H9 (cell line): ENCODE measurements around the gene SIL1. TPM values are rescaled to one million over a fixed set of nuclear protein-coding genes. Genes with fewer than 3 reads are reported as not detected.

Experiments
- DNase-seq: peaks from one replicate; pipeline ENCODE4 v3.0.0-alpha.2; 2017
- H2AFZ ChIP-seq: one replicate; pipeline ENCODE4 v1.6.1; 2013; ENCODE audit warnings: mild to moderate bottlenecking, low read length, control low read depth, moderate library complexity
- H2AK5ac ChIP-seq: 2 replicates; pipeline ENCODE4 v1.6.1; 2013; ENCODE audit warnings: low read length, control low read depth, mixed read lengths; ENCODE audit not compliant: insufficient read length
- H2BK120ac ChIP-seq: one replicate; pipeline ENCODE4 v1.6.1; 2013; ENCODE audit warnings: low read depth, mild to moderate bottlenecking, low read length, control low read depth, inconsistent platforms; ENCODE audit not compliant: poor library complexity, severe bottlenecking
- H2BK12ac ChIP-seq: 2 replicates; pipeline ENCODE4 v1.6.1; 2013; ENCODE audit warnings: low read length, control low read depth, mixed read lengths, low read depth; ENCODE audit not compliant: insufficient read length
- H2BK15ac ChIP-seq: 2 replicates; pipeline ENCODE4 v1.6.1; 2013; ENCODE audit warnings: low read depth, low read length, control low read depth
- H2BK20ac ChIP-seq: one replicate; pipeline ENCODE4 v1.6.1; 2013; ENCODE audit warnings: low read depth, mild to moderate bottlenecking, low read length, control low read depth, inconsistent platforms; ENCODE audit not compliant: poor library complexity, severe bottlenecking
- H2BK5ac ChIP-seq: 2 replicates; pipeline ENCODE4 v1.6.1; 2013; ENCODE audit warnings: low read length, control low read depth, mixed read lengths; ENCODE audit not compliant: insufficient read length
- H3K14ac ChIP-seq: 2 replicates; pipeline ENCODE4 v1.6.1; 2013; ENCODE audit warnings: low read length, control low read depth; ENCODE audit not compliant: insufficient read depth
- H3K18ac ChIP-seq: 2 replicates; pipeline ENCODE4 v1.6.1; 2013; ENCODE audit warnings: low read depth, mild to moderate bottlenecking, mixed read lengths, low read length, control low read depth; ENCODE audit not compliant: insufficient read length
- H3K23ac ChIP-seq: 2 replicates; pipeline ENCODE4 v1.6.1; 2013; ENCODE audit warnings: low read length, control low read depth, mixed read lengths, low read depth; ENCODE audit not compliant: insufficient read length
- H3K23me2 ChIP-seq: 2 replicates; pipeline ENCODE4 v1.6.1; 2013; ENCODE audit warnings: low read depth, mild to moderate bottlenecking, mixed read lengths, low read length, control low read depth; ENCODE audit not compliant: insufficient read length, poor library complexity, severe bottlenecking
- H3K27ac ChIP-seq: 2 replicates; pipeline ENCODE4 v1.5.1; 2013; ENCODE audit warnings: low read length, control low read depth, mixed read lengths, low read depth; ENCODE audit not compliant: insufficient read length
- H3K27me3 ChIP-seq: 2 replicates; pipeline ENCODE4 v1.6.1; 2013; ENCODE audit warnings: low read length, control low read depth, inconsistent platforms; ENCODE audit not compliant: insufficient read depth
- H3K4ac ChIP-seq: 2 replicates; pipeline ENCODE4 v1.6.1; 2013; ENCODE audit warnings: low read depth, mild to moderate bottlenecking, control low read depth, inconsistent platforms, low read length, moderate library complexity
- H3K4me1 ChIP-seq: 2 replicates; pipeline ENCODE4 v1.6.1; 2013; ENCODE audit warnings: low read length, control low read depth, inconsistent platforms; ENCODE audit not compliant: insufficient read depth
- H3K4me2 ChIP-seq: 2 replicates; pipeline ENCODE4 v1.6.1; 2013; ENCODE audit warnings: low read length, control low read depth, mixed read lengths; ENCODE audit not compliant: insufficient read length, insufficient read depth
- H3K56ac ChIP-seq: 2 replicates; pipeline ENCODE4 v1.6.1; 2013; ENCODE audit warnings: low read depth, mild to moderate bottlenecking, mixed read lengths, low read length, control low read depth; ENCODE audit not compliant: insufficient read length
- H3K79me1 ChIP-seq: 2 replicates; pipeline ENCODE4 v1.6.1; 2013; ENCODE audit warnings: low read depth, mild to moderate bottlenecking, moderate library complexity, low read length, control low read depth, inconsistent platforms; ENCODE audit not compliant: insufficient read depth, poor library complexity, severe bottlenecking
- H3K79me2 ChIP-seq: 2 replicates; pipeline ENCODE4 v1.6.1; 2013; ENCODE audit warnings: low read length, control low read depth, inconsistent platforms; ENCODE audit not compliant: insufficient read depth
- H3K9ac ChIP-seq: 2 replicates; pipeline ENCODE4 v1.6.1; 2013; ENCODE audit warnings: low read length, control low read depth, mixed read lengths; ENCODE audit not compliant: insufficient read length; ENCODE audit errors: extremely low read depth
- H3K9me3 ChIP-seq: one replicate; pipeline ENCODE4 v1.6.1; 2013; ENCODE audit warnings: low read depth, low read length, inconsistent platforms; ENCODE audit not compliant: control insufficient read depth
- H3T11ph ChIP-seq: one replicate; pipeline ENCODE4 v1.6.1; 2013; ENCODE audit warnings: mild to moderate bottlenecking, low read length, control low read depth, inconsistent platforms
- H4K20me1 ChIP-seq: one replicate; pipeline ENCODE4 v1.6.1; 2013; ENCODE audit not compliant: control insufficient read depth, insufficient read length, insufficient read depth
- H4K5ac ChIP-seq: 2 replicates; pipeline ENCODE4 v1.6.1; 2013; ENCODE audit warnings: low read depth, mild to moderate bottlenecking, mixed read lengths, low read length, control low read depth; ENCODE audit not compliant: insufficient read length
- H4K8ac ChIP-seq: replicated peaks from 2 replicates; pipeline ENCODE4 v1.6.1; 2013; ENCODE audit warnings: low read length, control low read depth, mixed read lengths, low read depth; ENCODE audit not compliant: insufficient read length
- H4K91ac ChIP-seq: 2 replicates; pipeline ENCODE4 v1.6.1; 2013; ENCODE audit warnings: low read depth, mild to moderate bottlenecking, moderate library complexity, mixed read lengths, low read length, control low read depth; ENCODE audit not compliant: insufficient read length
- H3K27ac Mint-ChIP-seq, 3 experiments: 2 replicates in 2 of 3; 3 replicates in 1 of 3; pipeline ENCODE4 v1.8.0; 2020 to 2021; ENCODE audit warnings: mixed read lengths in 3 of 3, mild to moderate bottlenecking in 1 of 3, moderate library complexity in 1 of 3
- H3K27me3 Mint-ChIP-seq: 2 replicates; pipeline ENCODE4 v1.8.0; 2021; ENCODE audit warnings: low read depth, mild to moderate bottlenecking, moderate library complexity, mixed read lengths
- H3K36me3 Mint-ChIP-seq, 3 experiments: 2 replicates in 2 of 3; 3 replicates in 1 of 3; pipeline ENCODE4 v1.8.0; 2020 to 2021; ENCODE audit warnings: low read depth in 3 of 3, mixed read lengths in 3 of 3; ENCODE audit not compliant: insufficient read depth in 1 of 3
- H3K4me1 Mint-ChIP-seq, 2 experiments: 2 replicates each; pipeline ENCODE4 v1.8.0; 2020; ENCODE audit warnings: mixed read lengths in 2 of 2
- H3K4me3 Mint-ChIP-seq, 2 experiments: 2 replicates in 1 of 2; 3 replicates in 1 of 2; pipeline ENCODE4 v1.8.0; 2020 to 2021; ENCODE audit warnings: mild to moderate bottlenecking in 2 of 2, mixed read lengths in 2 of 2, moderate library complexity in 1 of 2
- H3K9me3 Mint-ChIP-seq, 2 experiments: 2 replicates in 1 of 2; 3 replicates in 1 of 2; pipeline ENCODE4 v1.8.0; 2020; ENCODE audit warnings: mild to moderate bottlenecking in 2 of 2, mixed read lengths in 2 of 2, moderate library complexity in 1 of 2
- CTCF ChIP-seq: fragments of 200-600 bp; sonication (generic); conservative IDR thresholded peaks from 3 replicates; pipeline ENCODE4 v1.8.0; 2021; ENCODE audit warnings: antibody characterized with exemption, mild to moderate bottlenecking
- WGBS: extraction: QIAGEN DNeasy Blood & Tissue Kit; methylation state at CpG from one replicate; pipeline ENCODE4 v1.1.7; 2013; ENCODE audit warnings: missing lambda C conversion rate, low lambda C conversion rate, mixed read lengths; ENCODE audit not compliant: insufficient read length; ENCODE audit errors: extremely low coverage; 5-methylcytosine and 5-hydroxymethylcytosine counted together
- total RNA-seq: library from RNA; stranded (reverse); gene quantifications from 2 replicates; pipeline ENCODE4 v1.2.1, GENCODE V29; 2021

The SIL1 gene
- total RNA-seq, 1 experiment from 2014 or later: 10.6 TPM

- Histone ChIP-seq H2AK5ac (no peak overlapping the region), H4K8ac (no peak overlapping the region), H3T11ph (no peak overlapping the region), H3K23me2 (no peaks in the 10 kb centered on the region), H4K5ac (no peak overlapping the region), H2AFZ (no peak overlapping the region), H3K79me1 (no peaks in the 10 kb centered on the region), H3K14ac (peak overlapping the region; percentile 12; the same call in 1 of the 2 replicates), H3K79me2 (no peaks in the 10 kb centered on the region), H3K18ac (no peak overlapping the region), H3K23ac (no peak overlapping the region), H2BK20ac (no peak overlapping the region), H3K4me1 (peaks cover 5% of the 10 kb centered on the region; the same call in 1 of the 2 replicates), H4K91ac (no peak overlapping the region), H3K27me3 (no peaks in the 10 kb centered on the region), H3K4ac (no peak overlapping the region), H3K27ac (no peak overlapping the region), H3K56ac (no peak overlapping the region), H3K9ac (no peak overlapping the region), H3K4me2 (no peak overlapping the region), H3K9me3 (no peaks in the 10 kb centered on the region), H2BK12ac (no peak overlapping the region), H4K20me1 (no peaks in the 10 kb centered on the region), H2BK5ac (no peak overlapping the region), H2BK120ac (no peak overlapping the region), H2BK15ac (no peak overlapping the region)
- H3K9me3 Mint-ChIP-seq: no peaks in the 10 kb centered on the region
- no peaks in the 10 kb centered on the region; the same call in 1 of the 2 replicates for H3K27me3 Mint-ChIP-seq
- H3K27ac Mint-ChIP-seq: peak overlapping the region in 2 of 3 experiments; percentile 9 to 62; a peak in 3 of 7 replicates
- no peak for TF ChIP-seq CTCF
- DNase-seq: no peak
- no peaks in the 10 kb centered on the region for H3K36me3 Mint-ChIP-seq
- no CpG with 5 or more reads among the region's 13 CpGs for WGBS
- H3K4me3 Mint-ChIP-seq: no peak overlapping the region
- H3K4me1 Mint-ChIP-seq: peaks cover 34 to 56% of the 10 kb centered on the region in 2 experiments
Observed at GRCh38 chr5:138963763-138964371, 234.3 kb downstream of the SIL1 start.
